K562 (cell line): ENCODE measurements around the gene NR1D1. TPM values are rescaled to one million over a fixed set of nuclear protein-coding genes. Genes with fewer than 3 reads are reported as not detected.
A peak's percentile ranks its signal among the peaks of the same experiment; 100 is the strongest.

ENCODE experiments used
- AFF4 ChIP-seq: sonication (generic); formaldehyde crosslinking; IDR thresholded peaks from 2 replicates; pipeline ENCODE4 v1.8.0; 2023; ENCODE audit warnings: mild to moderate bottlenecking, missing genetic modification reagents
- ATF7 ChIP-seq: fragments of 450-650 bp; IDR thresholded peaks from 2 replicates; pipeline ENCODE4 v1.7.1; 2014; ENCODE audit warnings: mild to moderate bottlenecking, moderate library complexity
- BACH1 ChIP-seq: fragments of 200-800 bp; sonication (Bioruptor generic); IDR thresholded peaks from 2 replicates; pipeline ENCODE4 v1.6.1; 2016; ENCODE audit warnings: missing genetic modification characterization, missing compliant biosample characterization
- CBFB ChIP-seq: sonication (generic); formaldehyde crosslinking; IDR thresholded peaks from 2 replicates; pipeline ENCODE4 v1.4.0; 2020; ENCODE audit warnings: mild to moderate bottlenecking, missing genetic modification reagents
- FOXJ2 ChIP-seq: fragments of 200-800 bp; sonication (Bioruptor generic); IDR thresholded peaks from 2 replicates; pipeline ENCODE4 v1.6.1; 2016; ENCODE audit warnings: missing genetic modification characterization, missing compliant biosample characterization
- FOXJ3 ChIP-seq: sonication (generic); formaldehyde crosslinking; IDR thresholded peaks from 2 replicates; pipeline ENCODE4 v1.4.0; 2020; ENCODE audit warnings: mild to moderate bottlenecking, missing genetic modification reagents
- KDM4B ChIP-seq, 2 experiments: fragments of 450-650 bp in 1 of 2; sonication (generic) in 1 of 2; IDR thresholded peaks; 2 replicates each; pipeline ENCODE4 v1.6.1; 2016 to 2017; ENCODE audit warnings: borderline replicate concordance in 2 of 2, antibody characterized with exemption in 1 of 2, low read depth in 1 of 2, mild to moderate bottlenecking in 1 of 2
- MAX ChIP-seq: sonication (generic); formaldehyde crosslinking; IDR thresholded peaks from 2 replicates; pipeline ENCODE4 v1.9.0; 2022; ENCODE audit warnings: mild to moderate bottlenecking, missing genetic modification reagents
- MTA1 ChIP-seq: fragments of 450-650 bp; IDR thresholded peaks from 2 replicates; pipeline ENCODE4 v1.6.1; 2017; ENCODE audit warnings: borderline replicate concordance
- NCOA2 ChIP-seq, 2 experiments: fragments of 450-650 bp; IDR thresholded peaks; 2 replicates each; pipeline ENCODE4 v1.6.1; 2018; ENCODE audit warnings: mild to moderate bottlenecking in 2 of 2, moderate library complexity in 1 of 2; ENCODE audit not compliant: partially characterized antibody in 2 of 2
- NR2C1 ChIP-seq, 2 experiments: fragments of 450-650 bp; IDR thresholded peaks; 2 replicates each; pipeline ENCODE4 v1.6.1; 2017; ENCODE audit warnings: mild to moderate bottlenecking in 2 of 2, antibody characterized with exemption in 1 of 2, inconsistent platforms in 1 of 2, missing compliant biosample characterization in 1 of 2, missing genetic modification characterization in 1 of 2
- PCBP1 ChIP-seq: fragments of 200-400 bp; formaldehyde crosslinking; IDR thresholded peaks from 2 replicates; pipeline ENCODE4 v1.6.1; 2018; ENCODE audit warnings: mild to moderate bottlenecking, low read depth, low read length; ENCODE audit not compliant: poor library complexity, severe bottlenecking
- PHF21A ChIP-seq: fragments of 450-650 bp; IDR thresholded peaks from 2 replicates; pipeline ENCODE4 v1.6.1; 2017; ENCODE audit warnings: low read depth, borderline replicate concordance
- SAFB ChIP-seq: fragments of 200-400 bp; formaldehyde crosslinking; IDR thresholded peaks from 2 replicates; pipeline ENCODE4 v1.6.1; 2017; ENCODE audit warnings: low read depth, low read length, borderline replicate concordance
- TBP ChIP-seq: optimal IDR thresholded peaks from 2 replicates; pipeline ENCODE3; 2011; ENCODE audit warnings: low read depth, low read length, improper control_type of control experiment
- USF1 ChIP-seq: sonication (generic); formaldehyde crosslinking; IDR thresholded peaks from 2 replicates; pipeline ENCODE4 v1.9.0; 2022; ENCODE audit warnings: mild to moderate bottlenecking, missing genetic modification reagents
- ZNF124 ChIP-seq: sonication (generic); formaldehyde crosslinking; IDR thresholded peaks from 2 replicates; pipeline ENCODE4 v1.8.1; 2022; ENCODE audit warnings: missing genetic modification reagents
- ZNF695 ChIP-seq: fragments of 450-650 bp; formaldehyde crosslinking; IDR thresholded peaks from 2 replicates; pipeline ENCODE4 v1.4.0; 2020; ENCODE audit warnings: mild to moderate bottlenecking, moderate library complexity
- polyA plus RNA-seq, 8 experiments: library from polyadenylated mRNA; depleted of rRNA in 4 of 8; stranded (reverse) in 5 of 8; unstranded in 3 of 8; fragments of >200 nt; fragmentation: Nextera tagmentation in 2 of 8; fragmentation: Illumina TruSeq in 1 of 8; extraction: Ambion mirVana in 2 of 8; extraction: Trizol in 1 of 8; gene quantifications; 2 replicates each; pipeline versions ENCODE4 v1.2.1 to v1.2.3, GENCODE V29; 2011 to 2014; ENCODE audit warnings: inconsistent platforms in 1 of 8, missing spikeins in 1 of 8
- total RNA-seq, 7 experiments: library from RNA; depleted of rRNA in 6 of 7; stranded (reverse); fragments of >200 nt in 6 of 7; fragmentation: Illumina TruSeq in 2 of 7; extraction: Trizol in 2 of 7; gene quantifications; 2 replicates each; pipeline versions ENCODE4 v1.2.1 to v1.2.3, GENCODE V29; 2011 to 2021; ENCODE audit warnings: low replicate concordance in 1 of 7
- TF ChIP-seq, protein P1 (sequence below): sonication (generic); formaldehyde crosslinking; IDR thresholded peaks from 2 replicates; pipeline ENCODE4 v1.8.1; 2023; ENCODE audit warnings: mild to moderate bottlenecking, missing genetic modification reagents

NR1D1 gene
- total and polyA plus RNA-seq, 9 of the 15 experiments (the other 6 are each of a cell fraction or from before 2014, with no cell fraction given): 0.25 to 7.7 (median 0.65) TPM

GRCh38 chr17:40098846-40099618 lies 1.4 kb downstream of the NR1D1 start (continued):
- TF ChIP-seq NR2C1 (IDR thresholded peaks at IDR 0.05): no peak
- TF ChIP-seq NR2C1 (tag; IDR thresholded peaks at IDR 0.05): peak; percentile 69
- TF ChIP-seq TBP: peak; percentile 48
- no peak for TF ChIP-seq ZNF124
- TF ChIP-seq ATF7: peak; percentile 77
- TF ChIP-seq CBFB (CRISPR knock-in tag): no peak
- peak; percentile 62; the same call in 1 of the 2 replicates for TF ChIP-seq AFF4 (CRISPR knock-in tag)
- peak; percentile 72 for TF ChIP-seq PCBP1
- peak; percentile 99 for TF ChIP-seq MAX (CRISPR knock-in tag)
- TF ChIP-seq ZNF695 (CRISPR knock-in tag): no peak
- peak; percentile 86 for TF ChIP-seq FOXJ2 (tag)
- TF ChIP-seq USF1 (CRISPR knock-in tag): peak; percentile 87
- peak; percentile 11; the same call in 1 of the 2 replicates for TF ChIP-seq SAFB
- TF ChIP-seq FOXJ3 (CRISPR knock-in tag): no peak
- TF ChIP-seq NCOA2 (IDR thresholded peaks at IDR 0.05; ENCODE audit: partially characterized antibody in 2 of 2): no peak
- no peak for TF ChIP-seq PHF21A
- TF ChIP-seq MTA1: peak; percentile 84
- TF ChIP-seq, protein P1, sequence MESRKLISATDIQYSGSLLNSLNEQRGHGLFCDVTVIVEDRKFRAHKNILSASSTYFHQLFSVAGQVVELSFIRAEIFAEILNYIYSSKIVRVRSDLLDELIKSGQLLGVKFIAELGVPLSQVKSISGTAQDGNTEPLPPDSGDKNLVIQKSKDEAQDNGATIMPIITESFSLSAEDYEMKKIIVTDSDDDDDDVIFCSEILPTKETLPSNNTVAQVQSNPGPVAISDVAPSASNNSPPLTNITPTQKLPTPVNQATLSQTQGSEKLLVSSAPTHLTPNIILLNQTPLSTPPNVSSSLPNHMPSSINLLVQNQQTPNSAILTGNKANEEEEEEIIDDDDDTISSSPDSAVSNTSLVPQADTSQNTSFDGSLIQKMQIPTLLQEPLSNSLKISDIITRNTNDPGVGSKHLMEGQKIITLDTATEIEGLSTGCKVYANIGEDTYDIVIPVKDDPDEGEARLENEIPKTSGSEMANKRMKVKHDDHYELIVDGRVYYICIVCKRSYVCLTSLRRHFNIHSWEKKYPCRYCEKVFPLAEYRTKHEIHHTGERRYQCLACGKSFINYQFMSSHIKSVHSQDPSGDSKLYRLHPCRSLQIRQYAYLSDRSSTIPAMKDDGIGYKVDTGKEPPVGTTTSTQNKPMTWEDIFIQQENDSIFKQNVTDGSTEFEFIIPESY (CRISPR knock-in tag): no peak
- TF ChIP-seq BACH1 (tag): 0 out of 2 replicates have a peak, but pooled peaks have one; percentile 7
- TF ChIP-seq KDM4B (IDR thresholded peaks at IDR 0.05; ENCODE audit: borderline replicate concordance in 2 of 2, low read depth in 1 of 2): peak in 1 of 2 experiments; percentile 91; a peak in 2 of 4 replicates
